Muscle of back (tissue), 11 donors: ENCODE results near the gene MBD5. TPM values are rescaled to one million over a fixed set of nuclear protein-coding genes. Genes with fewer than 3 reads are reported as not detected.
"Not testable (repeated sequence)": the region's sequence is repeated elsewhere in the genome, so short reads cannot be mapped to it uniquely, and the experiment has no call there.

ENCODE experiments used
- DNase-seq, 3 donors: peaks; one replicate each; pipeline versions ENCODE4 v3.0.0 to v3.0.0-alpha.2; 2013
- polyA plus RNA-seq, 10 donors: library from polyadenylated mRNA; unstranded; fragments of 120-200 nt; gene quantifications; one replicate each; pipeline ENCODE4 v1.2.1, GENCODE V29; 2013; ENCODE audit not compliant: insufficient read length in 10 of 10

Gene MBD5
- polyA plus RNA-seq, 10 donors: 16.4 to 27.5 (median 22.4) TPM

- DNase-seq: no peak
Measured at GRCh38 chr2:148519013-148519412, 498.1 kb downstream of the MBD5 start.

- DNase-seq: no peak
Measured at GRCh38 chr2:148521181-148521580, 500.3 kb downstream of the MBD5 start.

DNA sequence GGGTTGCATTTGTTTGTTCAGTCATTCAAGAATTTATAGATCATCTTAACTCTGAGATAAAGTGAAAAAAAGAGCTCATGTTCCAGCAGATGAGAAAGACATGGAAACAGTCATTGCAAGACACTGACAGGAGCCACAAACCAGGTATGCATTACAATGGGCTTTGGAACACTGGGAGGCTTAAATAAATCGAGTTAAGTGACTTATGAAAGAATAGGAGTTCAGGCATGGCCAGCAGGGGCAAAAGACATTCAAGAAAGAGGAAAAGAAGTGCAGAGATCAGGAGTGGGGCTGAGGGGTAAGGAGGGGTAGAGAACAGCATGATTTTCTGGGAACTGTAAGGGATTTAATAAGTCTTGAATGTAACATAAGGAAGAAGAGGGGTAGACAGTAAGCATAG is 502.4 kb downstream of the MBD5 start:
- no peak for DNase-seq

GRCh38 chr2:148524519-148524919 is 503.6 kb downstream of the MBD5 start:
- no peak for DNase-seq

DNA sequence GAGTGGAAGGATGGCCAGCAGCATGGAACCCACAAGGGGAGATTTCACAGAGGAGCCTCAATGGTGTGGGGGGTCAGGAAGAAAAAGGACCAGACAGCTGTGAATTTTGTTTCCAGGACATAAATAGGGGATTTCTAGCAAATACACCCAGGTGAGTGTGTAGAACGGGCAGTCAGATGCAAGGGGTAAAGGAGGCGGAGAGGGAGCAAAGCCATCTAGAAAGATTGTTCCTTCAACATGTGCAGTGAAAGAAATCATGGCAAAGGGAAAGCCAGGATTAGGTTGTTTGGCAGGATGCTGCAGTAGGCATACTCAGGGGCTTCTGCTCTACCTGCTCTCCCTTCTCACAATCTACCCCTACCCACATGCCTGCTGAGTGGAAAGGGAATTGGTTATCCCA is 504.2 kb downstream of the MBD5 start:
- no peak for DNase-seq

DNA sequence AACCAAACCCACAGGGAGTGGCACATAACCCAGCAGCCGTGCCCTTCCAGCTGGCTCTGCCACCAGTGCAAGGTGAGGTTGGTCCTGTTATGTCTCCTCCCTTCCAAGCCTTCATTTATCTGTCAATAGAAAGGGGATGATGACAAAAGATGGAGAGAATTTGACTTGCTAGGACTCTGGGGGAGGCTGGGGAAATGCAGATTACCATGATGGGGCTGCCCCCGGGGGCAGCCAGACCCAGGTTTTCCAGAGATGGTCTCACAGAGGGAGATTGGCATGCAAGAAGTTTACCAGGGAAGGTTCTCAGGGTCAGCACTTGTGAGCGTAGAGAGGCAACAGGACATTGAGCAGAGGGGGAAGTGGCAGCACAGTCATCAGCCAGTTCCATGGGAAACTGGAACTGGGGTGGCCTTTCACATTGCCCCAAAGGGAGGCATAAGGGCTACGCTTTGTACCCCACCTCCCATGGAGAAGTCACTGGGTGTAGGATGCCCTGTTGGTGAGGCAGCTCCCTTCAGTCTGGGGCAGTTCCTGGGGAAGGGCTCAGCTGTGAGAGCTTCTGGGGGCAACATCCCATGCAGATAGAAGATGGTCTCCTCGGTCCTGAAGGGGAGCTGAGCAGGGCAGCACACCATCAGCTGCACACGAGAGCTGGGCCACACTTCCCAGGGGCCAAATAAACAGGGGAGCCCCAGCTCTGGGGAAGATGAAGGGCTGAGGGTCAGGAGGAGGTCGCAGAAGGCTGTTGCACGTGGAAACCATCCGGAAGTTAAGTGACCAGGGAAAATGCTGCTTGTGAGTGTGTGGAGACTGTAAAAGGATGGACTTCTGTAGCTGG is 505.8 kb downstream of the MBD5 start:
- no peak for DNase-seq

DNA sequence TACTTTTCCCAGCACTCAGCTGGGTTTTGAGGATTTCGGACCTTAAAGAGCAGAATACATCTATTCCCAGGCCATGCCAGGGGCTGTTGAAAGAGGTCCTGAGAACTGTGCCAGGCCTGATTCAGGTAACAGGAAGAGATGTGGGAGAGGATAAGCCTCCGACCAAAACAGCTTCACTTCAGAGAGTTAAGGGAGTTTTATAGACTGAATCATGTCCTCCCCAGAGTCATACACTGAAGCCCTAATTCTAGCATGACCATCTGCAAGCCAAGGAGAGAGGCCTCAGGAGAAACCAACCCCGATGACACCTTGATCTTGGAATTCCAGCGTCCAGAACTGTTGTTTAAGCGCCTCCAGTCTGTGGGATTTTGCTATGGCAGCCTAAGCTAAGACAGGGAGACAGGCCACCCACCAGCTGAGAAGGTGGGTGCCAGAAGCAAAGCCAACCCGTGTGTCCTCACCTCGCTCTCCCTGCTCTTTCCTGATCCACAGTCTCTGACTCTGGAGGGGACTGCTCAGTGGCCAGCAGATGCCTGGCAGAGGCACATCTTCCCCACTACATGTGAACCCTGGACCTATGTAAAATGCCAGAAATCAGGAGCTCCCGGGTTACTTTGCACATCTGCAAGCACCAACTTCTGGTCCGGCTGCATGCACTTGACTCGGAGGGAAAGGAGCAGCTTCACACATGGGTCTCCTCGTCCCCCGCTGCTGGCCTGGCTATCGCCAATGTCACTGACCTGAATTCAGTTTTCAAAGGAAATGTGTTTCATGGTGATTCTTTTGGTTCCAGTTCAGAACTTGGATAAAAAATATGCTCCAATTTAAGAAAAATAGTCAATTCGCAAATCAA is 506.8 kb downstream of the MBD5 start:
- DNase-seq: no peak

DNA sequence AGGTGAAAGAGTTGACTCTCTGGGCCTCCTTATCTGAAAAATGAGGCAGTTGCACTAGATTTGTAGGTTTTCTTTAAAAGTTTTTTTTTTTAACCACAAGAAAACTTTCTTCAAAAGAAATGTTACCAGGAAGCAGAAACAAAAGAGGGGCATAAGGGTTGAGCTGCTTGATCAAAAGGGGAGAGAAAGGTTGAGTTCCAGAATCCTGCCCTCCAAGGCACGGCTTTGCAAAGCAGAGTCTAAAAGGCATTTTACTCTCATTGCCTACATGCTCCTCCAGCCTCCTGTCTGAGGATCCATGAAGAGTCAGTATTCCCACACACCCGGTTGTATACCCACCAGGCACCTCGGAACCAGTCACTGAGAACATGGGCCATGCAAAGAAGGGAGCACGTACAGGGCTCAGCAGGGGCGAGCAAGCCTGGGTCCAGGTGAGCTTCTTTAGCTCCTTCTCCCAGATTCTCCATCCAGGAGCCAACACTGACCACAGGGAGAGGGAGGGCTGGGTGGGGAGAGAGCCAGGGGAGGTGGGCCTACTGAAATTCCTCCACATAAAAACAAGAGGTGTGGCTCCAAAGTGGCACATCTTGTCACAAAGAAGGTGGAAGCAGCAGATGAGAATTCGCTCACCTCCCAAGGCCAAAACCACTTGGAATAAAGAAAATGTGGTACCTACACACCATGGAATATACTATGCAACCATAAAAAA is 507.6 kb downstream of the MBD5 start:
- no peak for DNase-seq

GRCh38 chr2:148529745-148530144 is 508.9 kb downstream of the MBD5 start:
- DNase-seq: no peak

- DNase-seq: no peak
Measured at GRCh38 chr2:148530350-148530749, 509.5 kb downstream of the MBD5 start.

DNA sequence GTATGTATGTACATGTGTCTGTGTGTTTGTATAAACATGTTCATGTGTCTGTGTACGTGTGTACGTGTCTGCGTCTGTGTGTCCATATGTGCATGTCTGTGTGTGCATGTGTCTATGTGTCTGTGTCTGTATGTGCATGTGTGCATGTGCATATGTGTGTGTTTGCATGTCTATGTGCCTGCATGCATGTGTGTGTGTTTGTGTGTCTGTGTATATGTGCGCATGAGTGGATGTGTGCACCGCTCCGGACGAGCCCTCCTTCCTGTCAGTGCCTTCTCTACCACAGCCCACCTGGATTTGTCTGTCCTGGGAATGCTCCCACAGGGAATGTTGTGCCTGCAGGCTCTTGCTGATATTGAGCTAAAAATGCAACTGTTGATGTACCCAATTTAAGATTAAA is 510.3 kb downstream of the MBD5 start:
- DNase-seq: no peak

DNA sequence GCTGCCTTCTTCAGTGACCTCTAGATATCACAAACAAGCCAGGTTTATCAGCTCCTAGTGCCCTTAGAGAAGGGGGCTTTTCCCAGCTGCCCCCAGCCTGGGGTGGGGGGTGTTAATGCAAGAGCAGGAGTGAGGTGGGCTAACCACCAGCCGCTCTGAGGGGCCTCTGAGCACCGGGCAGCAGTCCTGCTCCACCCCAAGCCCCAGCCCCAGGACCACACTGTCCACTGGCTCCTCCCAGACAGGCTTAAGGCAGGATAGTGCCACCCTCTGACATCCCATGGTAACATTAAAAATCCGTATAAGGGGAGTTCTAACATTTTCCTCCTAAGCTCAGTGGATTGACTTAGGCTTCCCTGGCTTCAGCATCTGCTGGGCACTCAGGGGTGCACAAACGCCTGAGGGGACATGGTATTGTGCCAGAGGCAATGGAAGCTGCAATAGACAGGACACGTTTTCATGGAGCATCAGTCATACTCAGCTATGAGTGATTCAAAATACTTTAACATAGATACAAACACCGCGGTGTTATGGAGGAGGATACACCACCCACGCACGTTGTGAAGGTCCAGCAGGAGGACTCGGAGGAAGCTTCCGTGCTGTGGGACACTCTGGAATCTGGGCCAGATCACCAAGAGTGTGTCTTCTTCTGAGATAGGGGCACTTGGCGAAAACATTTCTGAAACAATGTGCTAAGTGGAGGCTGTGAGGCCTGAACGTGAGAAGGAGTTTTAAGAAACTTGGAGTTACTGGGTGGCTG is 511.0 kb downstream of the MBD5 start:
- no peak for DNase-seq

DNA sequence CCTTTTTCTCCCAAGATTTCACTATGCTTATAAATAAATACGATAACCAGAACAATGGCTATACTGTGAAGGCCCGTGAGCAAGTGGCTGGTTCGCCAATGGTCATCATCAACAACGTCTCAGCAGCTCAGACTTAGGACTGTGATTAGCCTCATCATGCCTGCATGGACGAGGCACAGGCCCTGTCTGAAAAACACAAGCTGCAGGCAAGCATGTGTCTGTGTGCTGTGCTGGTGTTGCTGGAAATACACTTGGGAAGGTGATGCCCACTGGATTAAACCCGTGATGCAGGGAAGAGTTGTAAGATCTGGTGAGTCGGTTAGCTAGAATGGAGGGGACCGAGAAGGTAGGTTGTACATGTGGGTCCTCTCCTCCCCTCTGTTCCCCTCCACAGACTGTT is 512.1 kb downstream of the MBD5 start:
- DNase-seq: no peak

- DNase-seq: no peak
Measured at GRCh38 chr2:148533685-148534084, 512.8 kb downstream of the MBD5 start.

GRCh38 chr2:148534416-148535204 is 513.7 kb downstream of the MBD5 start:
- no peak for DNase-seq

GRCh38 chr2:148538375-148538774 is 517.5 kb downstream of the MBD5 start:
- DNase-seq: no peak

- DNase-seq: no peak
Measured at GRCh38 chr2:148540022-148540421, 519.1 kb downstream of the MBD5 start.

DNA sequence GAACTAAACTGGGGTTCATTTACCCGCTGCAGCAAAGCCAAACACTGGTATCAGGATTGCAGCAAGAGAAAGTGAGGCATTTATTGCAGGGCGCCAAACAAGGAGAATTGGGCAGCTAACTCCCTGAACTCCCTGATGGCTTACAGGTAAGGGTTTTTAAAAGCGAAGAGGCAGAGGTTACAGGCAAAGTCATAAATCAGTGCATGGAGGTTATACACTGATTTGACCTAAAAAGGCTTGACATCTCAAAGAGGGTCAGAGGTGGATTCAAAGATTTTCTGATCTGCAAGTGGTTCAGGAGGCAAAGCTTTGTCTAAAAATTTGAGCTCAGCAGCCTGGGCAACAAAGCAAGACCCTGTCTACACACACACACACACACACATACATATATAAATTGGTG is 520.9 kb downstream of the MBD5 start:
- no peak for DNase-seq

GRCh38 chr2:148542614-148543013 is 521.7 kb downstream of the MBD5 start:
- no peak for DNase-seq

GRCh38 chr2:148543088-148543540 is 522.2 kb downstream of the MBD5 start:
- not testable (repeated sequence) for DNase-seq
